Measurements from ENCODE around the gene CTBP2.

The CTBP2 gene

GRCh38 chr10:125159932-125160855 is at the start of gene CTBP2:
TSS of gene CTBP2 (minus strand) at chr10:125160563.
- DNase-seq = no peak

- DNase-seq = no peak
Observed at GRCh38 chr10:125209591-125210355, 49.4 kb upstream of the CTBP2 start.

- no peak for DNase-seq
Observed at GRCh38 chr10:125208854-125209565, 48.6 kb upstream of the CTBP2 start.

GRCh38 chr10:125206623-125207022 is 46.3 kb upstream of the CTBP2 start:
- no peak for DNase-seq

GRCh38 chr10:125205431-125205830 is 45.1 kb upstream of the CTBP2 start:
- DNase-seq = no peak

- DNase-seq = no peak
Observed at GRCh38 chr10:125204400-125204799, 44.0 kb upstream of the CTBP2 start.

GRCh38 chr10:125203186-125203800 is 42.9 kb upstream of the CTBP2 start:
- DNase-seq = no peak

- no peak for DNase-seq
Observed at GRCh38 chr10:125201791-125202622, 41.6 kb upstream of the CTBP2 start.

GRCh38 chr10:125201108-125201524 is 40.8 kb upstream of the CTBP2 start:
- DNase-seq = no peak

GRCh38 chr10:125200396-125200795 is 40.0 kb upstream of the CTBP2 start:
- no peak for DNase-seq

- no peak for DNase-seq
Observed at GRCh38 chr10:125199270-125199669, 38.9 kb upstream of the CTBP2 start.

GRCh38 chr10:125194814-125195213 is 34.5 kb upstream of the CTBP2 start:
- DNase-seq = no peak

GRCh38 chr10:125193306-125193877 is 33.0 kb upstream of the CTBP2 start:
- no peak for DNase-seq

GRCh38 chr10:125192620-125193019 is 32.3 kb upstream of the CTBP2 start:
- DNase-seq = no peak

GRCh38 chr10:125192005-125192404 is 31.6 kb upstream of the CTBP2 start:
- DNase-seq = no peak

GRCh38 chr10:125190946-125191345 is 30.6 kb upstream of the CTBP2 start:
- no peak for DNase-seq

GRCh38 chr10:125190414-125190813 is 30.1 kb upstream of the CTBP2 start:
- no peak for DNase-seq

GRCh38 chr10:125189162-125189561 is 28.8 kb upstream of the CTBP2 start:
- DNase-seq = no peak

GRCh38 chr10:125187238-125188194 is 27.2 kb upstream of the CTBP2 start:
- no peak for DNase-seq

Measured in activated CD4-positive, CD25-positive, alpha-beta regulatory T cell (primary cell).